HCT116 (cell line): ENCODE data around the gene WWP2. TPM values are rescaled to one million over a fixed set of nuclear protein-coding genes. Genes with fewer than 3 reads are reported as not detected.

ENCODE experiments used
- ATAC-seq: fragments of 200-7000 bp; cut with Tn5 transposase; 2 replicates; pipeline ENCODE4 v1.9.1; 2020; ENCODE audit warnings: mild to moderate bottlenecking, moderate library complexity
- BruUV-seq: library from RNA; stranded (reverse); fragments of 400-500 nt; replicated peaks from 2 replicates; lab custom pipeline; 2021; lab: Mats Ljungman, UMichigan
- CTCF ChIA-PET: fragments of 300-600 bp; sonication (Branson Sonifier 250); formaldehyde crosslinking; loops from one replicate; lab custom pipeline; 2021; ENCODE audit warnings: antibody characterized with exemption; lab: Charles Lee
- POLR2A ChIA-PET: fragments of 300-600, 350-600 bp; sonication (Branson Sonifier 250); formaldehyde crosslinking; loops from one replicate; lab custom pipeline; 2021; ENCODE audit warnings: antibody characterized with exemption; lab: Charles Lee
- RAD21 ChIA-PET, 2 experiments: fragments of 300-600 bp; sonication (Branson Sonifier 250); formaldehyde crosslinking; loops; one replicate each; lab custom pipeline; 2023; ENCODE audit warnings: low total read pairs in 2 of 2; ENCODE audit not compliant: uncharacterized antibody in 2 of 2, unreplicated experiment in 2 of 2, low non-redundant PET in 1 of 2; lab: Charles Lee
- DNase-seq: peaks from one replicate; pipeline ENCODE4 v3.0.0-alpha.2; 2010; ENCODE audit warnings: low read depth, low spot score
- H2AFZ ChIP-seq: fragments of 200-600 bp; shearing (Covaris generic), sonication (generic); 2 replicates; pipeline ENCODE4 v1.6.1; 2017; ENCODE audit warnings: low read depth, mixed run types, mixed read lengths, antibody characterized with exemption, low read length; ENCODE audit not compliant: poor library complexity, severe bottlenecking
- H3K27ac ChIP-seq: 2 replicates; pipeline ENCODE4 v1.5.1; 2012; ENCODE audit warnings: low read depth, low read length
- H3K27me3 ChIP-seq: fragments of 200-600 bp; sonication (generic); 2 replicates; pipeline ENCODE4 v1.6.1; 2016; ENCODE audit warnings: mixed run types, low read length, mixed read lengths; ENCODE audit not compliant: insufficient read depth
- H3K36me3 ChIP-seq, 2 experiments: fragments of 200-500 bp in 1 of 2; fragments of 200-600 bp in 1 of 2; sonication (Bioruptor generic) in 1 of 2; sonication (generic) in 1 of 2; 2 replicates each; pipeline versions ENCODE4 v1.5.1 to v1.6.1; 2014 to 2016; ENCODE audit warnings: low read length in 2 of 2, inconsistent platforms in 1 of 2, mixed read lengths in 1 of 2, mixed run types in 1 of 2; ENCODE audit not compliant: insufficient read depth in 2 of 2, control insufficient read depth in 1 of 2
- H3K4me1 ChIP-seq, 2 experiments: fragments of 200-600 bp in 1 of 2; sonication (generic) in 1 of 2; 2 replicates each; pipeline versions ENCODE4 v1.5.1 to v1.6.1; 2012 to 2017; ENCODE audit warnings: low read length in 2 of 2, inconsistent platforms in 1 of 2, mild to moderate bottlenecking in 1 of 2, mixed read lengths in 1 of 2, mixed run types in 1 of 2, moderate library complexity in 1 of 2; ENCODE audit not compliant: insufficient read depth in 2 of 2, control insufficient read depth in 1 of 2
- H3K4me2 ChIP-seq: fragments of 200-600 bp; sonication (generic); 2 replicates; pipeline ENCODE4 v1.6.1; 2017; ENCODE audit warnings: mixed run types, low read length, mixed read lengths
- H3K4me3 ChIP-seq, 2 experiments: fragments of 200-600 bp in 1 of 2; sonication (generic) in 1 of 2; replicated peaks in 1 of 2; 2 replicates each; pipeline ENCODE4 v1.5.1; 2011 to 2016; ENCODE audit warnings: low read length in 2 of 2, control low read depth in 1 of 2, low read depth in 1 of 2, mild to moderate bottlenecking in 1 of 2, mixed read lengths in 1 of 2, mixed run types in 1 of 2
- H3K79me2 ChIP-seq: fragments of 200-600 bp; sonication (generic); 2 replicates; pipeline ENCODE4 v1.6.1; 2017; ENCODE audit warnings: mild to moderate bottlenecking, mixed run types, low read length, moderate library complexity, mixed read lengths; ENCODE audit not compliant: insufficient read depth
- H3K9ac ChIP-seq: fragments of 200-600 bp; sonication (generic); 2 replicates; pipeline ENCODE4 v1.6.1; 2016; ENCODE audit warnings: low read length, mixed read lengths
- H3K9me2 ChIP-seq: fragments of 200-600 bp; sonication (generic), shearing (Covaris generic); 2 replicates; pipeline ENCODE4 v1.6.1; 2017; ENCODE audit warnings: mixed run types, mild to moderate bottlenecking, moderate library complexity; ENCODE audit not compliant: insufficient read depth
- H3K9me3 ChIP-seq, 2 experiments: fragments of 200-500 bp in 1 of 2; fragments of 200-600 bp in 1 of 2; sonication (Bioruptor generic) in 1 of 2; sonication (generic) in 1 of 2; 2 replicates each; pipeline ENCODE4 v1.6.1; 2014 to 2017; ENCODE audit warnings: low read length in 2 of 2, mixed read lengths in 2 of 2, inconsistent platforms in 1 of 2, low read depth in 1 of 2, mild to moderate bottlenecking in 1 of 2, mixed run types in 1 of 2, moderate library complexity in 1 of 2; ENCODE audit not compliant: control insufficient read depth in 1 of 2, insufficient read depth in 1 of 2
- H4K20me1 ChIP-seq: fragments of 200-600 bp; sonication (generic), shearing (Covaris generic); 2 replicates; pipeline ENCODE4 v1.6.1; 2017; ENCODE audit warnings: mixed run types, mild to moderate bottlenecking, moderate library complexity; ENCODE audit not compliant: insufficient read depth
- EGR1 ChIP-seq: IDR thresholded peaks from 2 replicates; pipeline ENCODE4 v1.6.1; 2012; ENCODE audit warnings: low read depth
- MAX ChIP-seq: IDR thresholded peaks from 2 replicates; pipeline ENCODE4 v1.6.1; 2012
- POLR2AphosphoS5 ChIP-seq: IDR thresholded peaks from 2 replicates; pipeline ENCODE4 v1.6.1; 2011; ENCODE audit warnings: mild to moderate bottlenecking, low read depth, low read length, moderate library complexity
- SP1 ChIP-seq: IDR thresholded peaks from 2 replicates; pipeline ENCODE4 v1.6.1; 2012; ENCODE audit warnings: low read depth
- SRF ChIP-seq: IDR thresholded peaks from 2 replicates; pipeline ENCODE4 v1.6.1; 2012; ENCODE audit warnings: low read depth
- YY1 ChIP-seq: IDR thresholded peaks from 2 replicates; pipeline ENCODE4 v1.6.1; 2011; ENCODE audit warnings: low read length, low read depth, moderate library complexity, mild to moderate bottlenecking; ENCODE audit not compliant: insufficient replicate concordance; ENCODE audit errors: extremely low read depth
- ZBTB33 ChIP-seq: IDR thresholded peaks from 2 replicates; pipeline ENCODE4 v1.6.1; 2011; ENCODE audit warnings: mild to moderate bottlenecking, low read length, moderate library complexity; ENCODE audit not compliant: insufficient replicate concordance; ENCODE audit errors: extremely low read depth
- intact Hi-C: fragments of 100-400 bp; cut with micrococcal nuclease; formaldehyde crosslinking; loops from 2 replicates; pipeline ENCODE4 v1.10.0; 2022
- total RNA-seq: library from RNA; stranded (reverse); gene quantifications from one replicate; pipeline ENCODE4 v1.2.1, GENCODE V29; 2021; ENCODE audit not compliant: unreplicated experiment
- TF ChIP-seq, protein P1 (sequence below): IDR thresholded peaks from 2 replicates; pipeline ENCODE4 v1.6.1; 2012; ENCODE audit warnings: low read depth

Gene WWP2
- total RNA-seq, 1 experiment from 2014 or later: 44.2 TPM

GRCh38 chr16:69941251-69942098, 179.3 kb downstream of the WWP2 start:
- Histone ChIP-seq H4K20me1 (no peaks in the 10 kb centered on the region), H3K36me3 (no peaks in the 10 kb centered on the region; a peak in 2 of 4 replicates), H3K27ac (no peak overlapping the region), H3K9me2 (no peaks in the 10 kb centered on the region), H3K9ac (no peak overlapping the region), H3K27me3 (no peaks in the 10 kb centered on the region), H3K79me2 (no peaks in the 10 kb centered on the region), H3K4me3 (no peak overlapping the region), H3K4me2 (no peak overlapping the region), H3K9me3 (no peaks in the 10 kb centered on the region), H2AFZ (no peak overlapping the region), H3K4me1 (no peaks in the 10 kb centered on the region)
- ChIA-PET POLR2A (no interaction called here), RAD21 (no interaction called here), CTCF (interaction anchor here (1.9 kb wide), 1 partner anchor 11 kb away, joined by 7 read pairs; no protein-coding TSS in a partner anchor)
- ATAC-seq (no peak), DNase-seq (no peak)
- BruUV-seq: no TSS peak
- TF ChIP-seq SRF: no peak
- TF ChIP-seq, protein P1, sequence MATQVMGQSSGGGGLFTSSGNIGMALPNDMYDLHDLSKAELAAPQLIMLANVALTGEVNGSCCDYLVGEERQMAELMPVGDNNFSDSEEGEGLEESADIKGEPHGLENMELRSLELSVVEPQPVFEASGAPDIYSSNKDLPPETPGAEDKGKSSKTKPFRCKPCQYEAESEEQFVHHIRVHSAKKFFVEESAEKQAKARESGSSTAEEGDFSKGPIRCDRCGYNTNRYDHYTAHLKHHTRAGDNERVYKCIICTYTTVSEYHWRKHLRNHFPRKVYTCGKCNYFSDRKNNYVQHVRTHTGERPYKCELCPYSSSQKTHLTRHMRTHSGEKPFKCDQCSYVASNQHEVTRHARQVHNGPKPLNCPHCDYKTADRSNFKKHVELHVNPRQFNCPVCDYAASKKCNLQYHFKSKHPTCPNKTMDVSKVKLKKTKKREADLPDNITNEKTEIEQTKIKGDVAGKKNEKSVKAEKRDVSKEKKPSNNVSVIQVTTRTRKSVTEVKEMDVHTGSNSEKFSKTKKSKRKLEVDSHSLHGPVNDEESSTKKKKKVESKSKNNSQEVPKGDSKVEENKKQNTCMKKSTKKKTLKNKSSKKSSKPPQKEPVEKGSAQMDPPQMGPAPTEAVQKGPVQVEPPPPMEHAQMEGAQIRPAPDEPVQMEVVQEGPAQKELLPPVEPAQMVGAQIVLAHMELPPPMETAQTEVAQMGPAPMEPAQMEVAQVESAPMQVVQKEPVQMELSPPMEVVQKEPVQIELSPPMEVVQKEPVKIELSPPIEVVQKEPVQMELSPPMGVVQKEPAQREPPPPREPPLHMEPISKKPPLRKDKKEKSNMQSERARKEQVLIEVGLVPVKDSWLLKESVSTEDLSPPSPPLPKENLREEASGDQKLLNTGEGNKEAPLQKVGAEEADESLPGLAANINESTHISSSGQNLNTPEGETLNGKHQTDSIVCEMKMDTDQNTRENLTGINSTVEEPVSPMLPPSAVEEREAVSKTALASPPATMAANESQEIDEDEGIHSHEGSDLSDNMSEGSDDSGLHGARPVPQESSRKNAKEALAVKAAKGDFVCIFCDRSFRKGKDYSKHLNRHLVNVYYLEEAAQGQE: no peak
- TF ChIP-seq ZBTB33: no peak
- no peak for TF ChIP-seq SP1
- no peak for TF ChIP-seq YY1
- no peak for TF ChIP-seq MAX
- no peak for TF ChIP-seq POLR2AphosphoS5
- no peak for TF ChIP-seq EGR1
- intact Hi-C loops: no loop called here
